Measurements from ENCODE around the gene NTN3.

DNA sequence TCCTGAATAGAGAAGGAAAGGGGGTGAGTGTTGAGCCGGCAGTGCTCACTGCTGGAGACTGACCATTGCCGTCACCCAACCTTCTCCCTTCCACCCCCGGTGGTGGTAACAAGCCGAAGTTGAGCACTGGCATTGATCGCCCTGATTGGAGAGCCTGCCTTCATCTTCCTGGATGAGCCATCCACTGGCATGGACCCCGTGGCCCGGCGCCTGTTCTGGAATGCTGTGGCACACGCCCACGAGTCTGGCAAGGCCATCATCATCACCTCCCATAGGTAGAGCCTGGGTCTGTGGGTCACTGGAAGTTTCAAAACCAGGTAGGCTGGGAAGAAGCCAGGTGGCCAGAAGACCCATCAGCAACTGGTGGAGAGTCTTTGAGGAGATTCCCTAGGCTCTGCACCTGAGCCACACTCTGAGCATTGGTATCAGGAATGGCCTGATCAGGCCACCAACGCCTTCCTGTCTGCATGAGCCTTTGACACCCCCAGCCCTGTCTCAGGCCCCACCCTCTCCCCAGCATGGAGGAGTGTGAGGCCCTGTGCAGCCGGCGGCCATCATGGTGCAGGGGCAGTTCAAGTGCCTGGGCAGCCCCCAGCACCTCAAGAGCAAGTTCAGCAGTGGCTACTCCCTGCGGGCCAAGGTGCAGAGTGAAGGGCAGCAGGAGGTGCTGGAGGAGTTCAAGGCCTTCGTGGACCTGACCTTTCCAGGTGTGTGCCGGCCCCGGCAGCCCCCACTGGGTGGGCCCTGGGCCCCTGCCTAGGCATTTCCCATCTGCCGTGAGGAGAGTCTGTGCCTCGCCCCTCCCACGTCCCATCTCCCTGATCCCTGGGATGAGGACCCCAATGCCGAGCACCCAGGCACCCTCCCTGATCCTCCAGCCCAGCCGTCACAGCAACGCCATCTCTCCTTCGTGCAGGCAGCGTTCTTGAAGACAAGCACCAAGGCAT lies 46.8 kb upstream of the NTN3 start:
- TF ChIP-seq FOXM1 (IDR thresholded peaks at IDR 0.05; ENCODE audit: low read depth) = no peak
- no peak for TF ChIP-seq SMC3 (IDR thresholded peaks at IDR 0.05; ENCODE audit: low read depth, low read length)
- no peak for TF ChIP-seq POLR2AphosphoS5 (IDR thresholded peaks at IDR 0.05; ENCODE audit: low read depth, low read length)
- no peak for TF ChIP-seq YY1 (IDR thresholded peaks at IDR 0.05; ENCODE audit: low read depth)
- TF ChIP-seq, protein P1, sequence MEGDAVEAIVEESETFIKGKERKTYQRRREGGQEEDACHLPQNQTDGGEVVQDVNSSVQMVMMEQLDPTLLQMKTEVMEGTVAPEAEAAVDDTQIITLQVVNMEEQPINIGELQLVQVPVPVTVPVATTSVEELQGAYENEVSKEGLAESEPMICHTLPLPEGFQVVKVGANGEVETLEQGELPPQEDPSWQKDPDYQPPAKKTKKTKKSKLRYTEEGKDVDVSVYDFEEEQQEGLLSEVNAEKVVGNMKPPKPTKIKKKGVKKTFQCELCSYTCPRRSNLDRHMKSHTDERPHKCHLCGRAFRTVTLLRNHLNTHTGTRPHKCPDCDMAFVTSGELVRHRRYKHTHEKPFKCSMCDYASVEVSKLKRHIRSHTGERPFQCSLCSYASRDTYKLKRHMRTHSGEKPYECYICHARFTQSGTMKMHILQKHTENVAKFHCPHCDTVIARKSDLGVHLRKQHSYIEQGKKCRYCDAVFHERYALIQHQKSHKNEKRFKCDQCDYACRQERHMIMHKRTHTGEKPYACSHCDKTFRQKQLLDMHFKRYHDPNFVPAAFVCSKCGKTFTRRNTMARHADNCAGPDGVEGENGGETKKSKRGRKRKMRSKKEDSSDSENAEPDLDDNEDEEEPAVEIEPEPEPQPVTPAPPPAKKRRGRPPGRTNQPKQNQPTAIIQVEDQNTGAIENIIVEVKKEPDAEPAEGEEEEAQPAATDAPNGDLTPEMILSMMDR (IDR thresholded peaks at IDR 0.05) = no peak
- TF ChIP-seq RAD21 (IDR thresholded peaks at IDR 0.05; ENCODE audit: low read length) = no peak
- TF ChIP-seq, protein P2, sequence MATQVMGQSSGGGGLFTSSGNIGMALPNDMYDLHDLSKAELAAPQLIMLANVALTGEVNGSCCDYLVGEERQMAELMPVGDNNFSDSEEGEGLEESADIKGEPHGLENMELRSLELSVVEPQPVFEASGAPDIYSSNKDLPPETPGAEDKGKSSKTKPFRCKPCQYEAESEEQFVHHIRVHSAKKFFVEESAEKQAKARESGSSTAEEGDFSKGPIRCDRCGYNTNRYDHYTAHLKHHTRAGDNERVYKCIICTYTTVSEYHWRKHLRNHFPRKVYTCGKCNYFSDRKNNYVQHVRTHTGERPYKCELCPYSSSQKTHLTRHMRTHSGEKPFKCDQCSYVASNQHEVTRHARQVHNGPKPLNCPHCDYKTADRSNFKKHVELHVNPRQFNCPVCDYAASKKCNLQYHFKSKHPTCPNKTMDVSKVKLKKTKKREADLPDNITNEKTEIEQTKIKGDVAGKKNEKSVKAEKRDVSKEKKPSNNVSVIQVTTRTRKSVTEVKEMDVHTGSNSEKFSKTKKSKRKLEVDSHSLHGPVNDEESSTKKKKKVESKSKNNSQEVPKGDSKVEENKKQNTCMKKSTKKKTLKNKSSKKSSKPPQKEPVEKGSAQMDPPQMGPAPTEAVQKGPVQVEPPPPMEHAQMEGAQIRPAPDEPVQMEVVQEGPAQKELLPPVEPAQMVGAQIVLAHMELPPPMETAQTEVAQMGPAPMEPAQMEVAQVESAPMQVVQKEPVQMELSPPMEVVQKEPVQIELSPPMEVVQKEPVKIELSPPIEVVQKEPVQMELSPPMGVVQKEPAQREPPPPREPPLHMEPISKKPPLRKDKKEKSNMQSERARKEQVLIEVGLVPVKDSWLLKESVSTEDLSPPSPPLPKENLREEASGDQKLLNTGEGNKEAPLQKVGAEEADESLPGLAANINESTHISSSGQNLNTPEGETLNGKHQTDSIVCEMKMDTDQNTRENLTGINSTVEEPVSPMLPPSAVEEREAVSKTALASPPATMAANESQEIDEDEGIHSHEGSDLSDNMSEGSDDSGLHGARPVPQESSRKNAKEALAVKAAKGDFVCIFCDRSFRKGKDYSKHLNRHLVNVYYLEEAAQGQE (IDR thresholded peaks at IDR 0.05; ENCODE audit: low read depth, low read length) = no peak
- no peak for TF ChIP-seq TEAD4 (IDR thresholded peaks at IDR 0.05; ENCODE audit: borderline replicate concordance, insufficient read depth)
- TF ChIP-seq EZH2phosphoT487 (IDR thresholded peaks at IDR 0.05; ENCODE audit: borderline replicate concordance, low read depth) = no peak
- no peak for TF ChIP-seq JUND (IDR thresholded peaks at IDR 0.05)
- no peak for TF ChIP-seq RFX5 (IDR thresholded peaks at IDR 0.05; ENCODE audit: low read length)
- TF ChIP-seq, protein P3, sequence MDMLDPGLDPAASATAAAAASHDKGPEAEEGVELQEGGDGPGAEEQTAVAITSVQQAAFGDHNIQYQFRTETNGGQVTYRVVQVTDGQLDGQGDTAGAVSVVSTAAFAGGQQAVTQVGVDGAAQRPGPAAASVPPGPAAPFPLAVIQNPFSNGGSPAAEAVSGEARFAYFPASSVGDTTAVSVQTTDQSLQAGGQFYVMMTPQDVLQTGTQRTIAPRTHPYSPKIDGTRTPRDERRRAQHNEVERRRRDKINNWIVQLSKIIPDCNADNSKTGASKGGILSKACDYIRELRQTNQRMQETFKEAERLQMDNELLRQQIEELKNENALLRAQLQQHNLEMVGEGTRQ (IDR thresholded peaks at IDR 0.05; ENCODE audit: borderline replicate concordance, low read depth, low read length) = no peak
